ENCODE data around the gene CFL1.

Gene CFL1

DNA sequence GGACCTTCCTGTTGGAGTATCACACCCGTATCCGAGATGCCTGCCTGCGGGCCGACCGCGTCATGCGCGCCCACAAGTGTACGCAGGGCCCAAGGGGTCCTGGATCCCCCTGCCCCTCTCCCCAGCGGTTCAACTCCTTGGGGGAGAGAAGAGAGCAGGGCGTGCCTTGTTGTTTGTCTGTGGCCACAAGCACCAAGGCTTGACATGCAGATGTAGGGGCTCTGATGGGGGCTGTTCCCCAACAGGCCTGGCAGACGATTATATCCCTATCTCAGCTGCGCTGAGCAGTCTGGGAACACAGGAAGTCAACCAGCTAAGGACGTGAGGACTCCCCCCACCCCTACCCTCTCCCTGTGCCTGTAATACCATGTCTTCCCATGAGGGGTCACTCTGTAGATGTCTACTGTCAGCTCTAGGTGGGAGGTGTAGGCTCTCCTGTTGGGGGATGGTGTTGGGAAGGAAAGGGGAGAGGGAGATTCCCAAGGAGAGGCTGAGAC lies 6.8 kb downstream of the CFL1 start:
- Histone ChIP-seq H4K20me1 (ENCODE audit: control insufficient read depth, insufficient read depth, low read depth, low read length) (peaks cover 13% of the 10 kb centered on the region), H3K9me2 (replicated peaks; ENCODE audit: control insufficient read depth, low read length) (no peaks in the 10 kb centered on the region), H3F3A (ENCODE audit: control insufficient read depth, insufficient read depth) (peaks cover 22% of the 10 kb centered on the region), H3K4me2 (ENCODE audit: low read length) (no peak overlapping the region), H3K4me3 (ENCODE audit: low read length) (no peak overlapping the region), H3K27ac (ENCODE audit: low read depth, low read length) (no peak overlapping the region), H3K9me3 (ENCODE audit: control insufficient read depth, insufficient read depth, low read length) (peaks cover 5% of the 10 kb centered on the region; the same call in 1 of the 2 replicates), H3K36me3 (ENCODE audit: control insufficient read depth, low read length) (peaks cover 51% of the 10 kb centered on the region), H3K79me2 (ENCODE audit: control insufficient read depth, low read length) (peaks cover 20% of the 10 kb centered on the region), H3K27me3 (ENCODE audit: control insufficient read depth, low read length) (0 out of 2 replicates have a peak, but pooled peaks cover 2% of the 10 kb centered on the region), H3K4me1 (ENCODE audit: control insufficient read depth, low read length) (peaks cover under 1% of the 10 kb centered on the region)
- TF ChIP-seq, protein P1, sequence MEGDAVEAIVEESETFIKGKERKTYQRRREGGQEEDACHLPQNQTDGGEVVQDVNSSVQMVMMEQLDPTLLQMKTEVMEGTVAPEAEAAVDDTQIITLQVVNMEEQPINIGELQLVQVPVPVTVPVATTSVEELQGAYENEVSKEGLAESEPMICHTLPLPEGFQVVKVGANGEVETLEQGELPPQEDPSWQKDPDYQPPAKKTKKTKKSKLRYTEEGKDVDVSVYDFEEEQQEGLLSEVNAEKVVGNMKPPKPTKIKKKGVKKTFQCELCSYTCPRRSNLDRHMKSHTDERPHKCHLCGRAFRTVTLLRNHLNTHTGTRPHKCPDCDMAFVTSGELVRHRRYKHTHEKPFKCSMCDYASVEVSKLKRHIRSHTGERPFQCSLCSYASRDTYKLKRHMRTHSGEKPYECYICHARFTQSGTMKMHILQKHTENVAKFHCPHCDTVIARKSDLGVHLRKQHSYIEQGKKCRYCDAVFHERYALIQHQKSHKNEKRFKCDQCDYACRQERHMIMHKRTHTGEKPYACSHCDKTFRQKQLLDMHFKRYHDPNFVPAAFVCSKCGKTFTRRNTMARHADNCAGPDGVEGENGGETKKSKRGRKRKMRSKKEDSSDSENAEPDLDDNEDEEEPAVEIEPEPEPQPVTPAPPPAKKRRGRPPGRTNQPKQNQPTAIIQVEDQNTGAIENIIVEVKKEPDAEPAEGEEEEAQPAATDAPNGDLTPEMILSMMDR (IDR thresholded peaks at IDR 0.05; ENCODE audit: low read depth, low read length, poor library complexity, severe bottlenecking), result peak; percentile 79
- TF ChIP-seq EZH2phosphoT487 (IDR thresholded peaks at IDR 0.05; ENCODE audit: borderline replicate concordance, low read length), result no peak

DNA sequence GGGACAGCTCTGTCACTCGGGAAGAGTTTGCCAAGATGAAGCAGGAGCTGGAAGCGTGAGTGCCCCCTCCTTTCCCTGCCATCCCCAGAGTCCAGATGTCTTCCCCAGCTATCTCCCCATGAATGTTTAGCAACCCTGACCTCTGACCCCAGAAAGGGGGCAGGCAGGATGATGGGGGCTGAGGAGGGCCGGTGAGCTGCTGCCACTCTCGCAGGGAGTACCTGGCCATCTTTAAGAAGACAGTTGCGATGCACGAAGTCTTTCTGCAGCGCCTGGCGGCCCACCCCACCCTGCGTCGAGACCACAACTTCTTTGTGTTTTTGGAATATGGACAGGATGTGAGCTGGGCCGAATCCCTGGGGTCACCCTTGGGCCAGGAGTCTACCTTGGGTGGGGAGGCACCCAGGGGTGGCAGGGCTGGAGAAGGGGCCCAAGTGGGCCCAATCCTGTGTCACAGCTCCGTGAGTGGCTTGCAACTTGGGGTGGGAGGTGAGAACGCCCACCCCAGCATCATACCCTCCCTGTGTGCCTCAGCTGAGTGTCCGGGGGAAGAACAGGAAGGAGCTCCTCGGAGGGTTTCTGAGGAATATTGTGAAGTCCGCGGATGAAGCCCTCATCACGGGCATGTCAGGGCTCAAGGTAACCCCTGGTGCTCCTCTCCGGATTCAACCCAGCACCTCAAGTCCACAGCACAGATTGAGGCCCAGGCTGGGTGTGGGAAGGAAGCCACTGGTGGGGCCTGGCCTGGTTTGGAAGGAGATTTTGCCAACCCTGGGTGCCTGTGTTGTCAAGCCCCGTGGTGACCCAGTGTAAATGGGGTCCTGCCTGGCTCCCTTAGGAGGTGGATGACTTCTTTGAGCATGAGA lies 7.5 kb downstream of the CFL1 start:
- no peaks in the 10 kb centered on the region for H3K9me2 ChIP-seq (replicated peaks; ENCODE audit: control insufficient read depth, low read length)
- H3K4me1 ChIP-seq (ENCODE audit: control insufficient read depth, low read length), result no peaks in the 10 kb centered on the region
- TF ChIP-seq, protein P1 (IDR thresholded peaks at IDR 0.05; ENCODE audit: low read depth, low read length, poor library complexity, severe bottlenecking), result no peak
- TF ChIP-seq EZH2phosphoT487 (IDR thresholded peaks at IDR 0.05; ENCODE audit: borderline replicate concordance, low read length), result no peak
- no peak overlapping the region for H3K4me3 ChIP-seq (ENCODE audit: low read length)
- peaks cover 15% of the 10 kb centered on the region for H3F3A ChIP-seq (ENCODE audit: control insufficient read depth, insufficient read depth)
- H4K20me1 ChIP-seq (ENCODE audit: control insufficient read depth, insufficient read depth, low read depth, low read length), result peaks cover 6% of the 10 kb centered on the region
- no peak overlapping the region for H3K27ac ChIP-seq (ENCODE audit: low read depth, low read length)
- peaks cover 5% of the 10 kb centered on the region; the same call in 1 of the 2 replicates for H3K9me3 ChIP-seq (ENCODE audit: control insufficient read depth, insufficient read depth, low read length)
- H3K36me3 ChIP-seq (ENCODE audit: control insufficient read depth, low read length), result peaks cover 44% of the 10 kb centered on the region
- H3K79me2 ChIP-seq (ENCODE audit: control insufficient read depth, low read length), result peaks cover 13% of the 10 kb centered on the region
- H3K27me3 ChIP-seq (ENCODE audit: control insufficient read depth, low read length), result 0 out of 2 replicates have a peak, but pooled peaks cover 2% of the 10 kb centered on the region
- no peak overlapping the region for H3K4me2 ChIP-seq (ENCODE audit: low read length)

DNA sequence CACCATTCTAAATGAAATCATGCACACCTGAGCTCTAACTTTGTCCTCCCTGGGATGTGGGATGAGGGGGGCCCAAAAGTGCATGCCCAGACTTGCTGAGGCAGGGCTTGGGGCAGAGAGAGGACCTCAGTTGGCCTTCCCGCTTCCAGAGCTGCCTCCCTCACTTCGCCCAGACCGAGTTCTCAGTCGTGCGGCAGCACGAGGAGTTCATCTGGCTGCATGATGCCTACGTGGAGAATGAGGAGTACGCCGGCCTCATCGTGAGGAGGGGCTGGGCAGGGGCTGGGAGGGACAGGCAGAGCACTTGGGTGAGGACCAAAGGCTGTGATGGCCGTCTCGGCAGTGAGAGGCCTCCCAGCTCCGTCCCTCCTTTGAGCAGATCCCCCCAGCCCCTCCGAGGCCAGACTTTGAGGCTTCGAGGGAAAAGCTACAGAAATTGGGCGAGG lies 8.2 kb downstream of the CFL1 start:
- H3F3A ChIP-seq (ENCODE audit: control insufficient read depth, insufficient read depth), result peaks cover 15% of the 10 kb centered on the region
- peaks cover 5% of the 10 kb centered on the region; the same call in 1 of the 2 replicates for H3K9me3 ChIP-seq (ENCODE audit: control insufficient read depth, insufficient read depth, low read length)
- H4K20me1 ChIP-seq (ENCODE audit: control insufficient read depth, insufficient read depth, low read depth, low read length), result no peaks in the 10 kb centered on the region; the same call in 1 of the 2 replicates
- no peak overlapping the region for H3K4me3 ChIP-seq (ENCODE audit: low read length)
- H3K36me3 ChIP-seq (ENCODE audit: control insufficient read depth, low read length), result peaks cover 37% of the 10 kb centered on the region
- H3K79me2 ChIP-seq (ENCODE audit: control insufficient read depth, low read length), result peaks cover 7% of the 10 kb centered on the region
- no peak overlapping the region for H3K4me2 ChIP-seq (ENCODE audit: low read length)
- TF ChIP-seq, protein P1 (IDR thresholded peaks at IDR 0.05; ENCODE audit: low read depth, low read length, poor library complexity, severe bottlenecking), result no peak
- no peak for TF ChIP-seq EZH2phosphoT487 (IDR thresholded peaks at IDR 0.05; ENCODE audit: borderline replicate concordance, low read length)
- no peak overlapping the region for H3K27ac ChIP-seq (ENCODE audit: low read depth, low read length)
- H3K4me1 ChIP-seq (ENCODE audit: control insufficient read depth, low read length), result no peaks in the 10 kb centered on the region
- 0 out of 2 replicates have a peak, but pooled peaks cover 2% of the 10 kb centered on the region for H3K27me3 ChIP-seq (ENCODE audit: control insufficient read depth, low read length)
- H3K9me2 ChIP-seq (replicated peaks; ENCODE audit: control insufficient read depth, low read length), result no peaks in the 10 kb centered on the region
